Uterus (tissue), 2 donors: Measurements from ENCODE around the gene ECT2.

Source experiments
- CTCF ChIP-seq, 4 experiments: fragments of 200-600 bp in 2 of 4; fragments of 450-650 bp in 2 of 4; sonication (generic) in 2 of 4; IDR thresholded peaks; one replicate each; pipeline ENCODE4 v1.5.1; 2016 to 2019; ENCODE audit warnings: antibody characterized with exemption in 4 of 4, mild to moderate bottlenecking in 2 of 4, moderate library complexity in 1 of 4
- POLR2A ChIP-seq, 2 donors: fragments of 450-650 bp; IDR thresholded peaks; one replicate each; pipeline ENCODE4 v1.6.1; 2016; ENCODE audit warnings: antibody characterized with exemption in 2 of 2, mild to moderate bottlenecking in 1 of 2, moderate library complexity in 1 of 2

- TF ChIP-seq CTCF (IDR thresholded peaks at IDR 0.05) (peak; percentile 74 to 80 (median 78)), POLR2A (IDR thresholded peaks at IDR 0.05) (peak; percentile 15 to 29)
Observed at GRCh38 chr3:172750368-172751174, at the start of gene ECT2.
